ENCODE data around the gene DNAI2. TPM values are rescaled to one million over a fixed set of nuclear protein-coding genes. Genes with fewer than 3 reads are reported as not detected.
A peak's percentile ranks its signal among the peaks of the same experiment; 100 is the strongest.

DNAI2 gene
- total RNA-seq, 1 experiment from 2014 or later = not detected

- POLR2A ChIA-PET = no interaction called here
These were observed 8.7 kb downstream of the DNAI2 start for GRCh38 chr17:74282587-74283370.

GRCh38 chr17:74283371-74283673 lies 9.3 kb downstream of the DNAI2 start:
- intact Hi-C loops (cut with micrococcal nuclease; ENCODE audit: unreplicated experiment) = no loop called here
- Mint-ChIP-seq H3K9me3 (ENCODE audit: unreplicated experiment) (no peaks in the 10 kb centered on the region), H3K36me3 (ENCODE audit: insufficient read depth, unreplicated experiment) (no peaks in the 10 kb centered on the region), H3K4me3 (ENCODE audit: unreplicated experiment) (no peak overlapping the region), H3K27me3 (ENCODE audit: insufficient read depth, unreplicated experiment) (no peaks in the 10 kb centered on the region), H3K27ac (ENCODE audit: unreplicated experiment) (no peak overlapping the region), H3K4me1 (ENCODE audit: low read depth, unreplicated experiment) (no peaks in the 10 kb centered on the region)
- TF ChIP-seq CTCF (IDR thresholded peaks at IDR 0.05; ENCODE audit: insufficient read depth in 1 of 2, low read depth in 1 of 2, low read length in 1 of 2, severe bottlenecking in 1 of 2, unreplicated experiment in 1 of 2) = no peak
- Histone ChIP-seq H3K27me3 (replicated peaks; ENCODE audit: control insufficient read depth, insufficient read depth, low read length) (no peaks in the 10 kb centered on the region), H3K4me3 (ENCODE audit: low read depth, low read length) (no peak overlapping the region), H3K36me3 (ENCODE audit: control insufficient read depth, insufficient read depth, low read length) (no peaks in the 10 kb centered on the region), H3K9me3 (no peaks in the 10 kb centered on the region), H3K4me1 (no peaks in the 10 kb centered on the region)
- POLR2A ChIA-PET = no interaction called here
- CTCF ChIA-PET = interaction anchor here (0.6 kb wide), 1 partner anchor 84 kb away, joined by 3 read pairs; no protein-coding TSS in a partner anchor
- no peak for DNase-seq
- no TSS peak for BruUV-seq (replicated peaks)

More at GRCh38 chr17:74282587-74283370, 8.7 kb downstream of the DNAI2 start:
- Mint-ChIP-seq H3K27ac (ENCODE audit: unreplicated experiment) (no peak overlapping the region), H3K27me3 (ENCODE audit: insufficient read depth, unreplicated experiment) (no peaks in the 10 kb centered on the region), H3K36me3 (ENCODE audit: insufficient read depth, unreplicated experiment) (no peaks in the 10 kb centered on the region), H3K9me3 (ENCODE audit: unreplicated experiment) (no peaks in the 10 kb centered on the region), H3K4me3 (ENCODE audit: unreplicated experiment) (no peak overlapping the region), H3K4me1 (ENCODE audit: low read depth, unreplicated experiment) (no peaks in the 10 kb centered on the region)
- intact Hi-C loops (cut with micrococcal nuclease; ENCODE audit: unreplicated experiment) = no loop called here
- H3K27me3 ChIP-seq (replicated peaks; ENCODE audit: control insufficient read depth, insufficient read depth, low read length) = no peaks in the 10 kb centered on the region
- no peak overlapping the region for H3K4me3 ChIP-seq (ENCODE audit: low read depth, low read length)
- H3K36me3 ChIP-seq (ENCODE audit: control insufficient read depth, insufficient read depth, low read length) = no peaks in the 10 kb centered on the region
- CTCF ChIA-PET = interaction anchor here (0.6 kb wide), 1 partner anchor 83 kb away, joined by 3 read pairs; no protein-coding TSS in a partner anchor
- no peaks in the 10 kb centered on the region for H3K4me1 ChIP-seq
- no TSS peak for BruUV-seq (replicated peaks)
- TF ChIP-seq CTCF (IDR thresholded peaks at IDR 0.05; ENCODE audit: insufficient read depth in 1 of 2, low read depth in 1 of 2, low read length in 1 of 2, severe bottlenecking in 1 of 2, unreplicated experiment in 1 of 2) = no peak
- DNase-seq = peak in 1 of 2 experiments; percentile 49
- H3K9me3 ChIP-seq = no peaks in the 10 kb centered on the region

GRCh38 chr17:74287031-74287602 lies 13.1 kb downstream of the DNAI2 start:
- CTCF ChIA-PET = no interaction called here
- no peak overlapping the region for H3K4me3 ChIP-seq (ENCODE audit: low read depth, low read length)
- POLR2A ChIA-PET = no interaction called here
- Mint-ChIP-seq H3K4me1 (ENCODE audit: low read depth, unreplicated experiment) (no peaks in the 10 kb centered on the region), H3K4me3 (ENCODE audit: unreplicated experiment) (no peak overlapping the region), H3K27me3 (ENCODE audit: insufficient read depth, unreplicated experiment) (no peaks in the 10 kb centered on the region), H3K9me3 (ENCODE audit: unreplicated experiment) (no peaks in the 10 kb centered on the region), H3K27ac (ENCODE audit: unreplicated experiment) (no peak overlapping the region), H3K36me3 (ENCODE audit: insufficient read depth, unreplicated experiment) (no peaks in the 10 kb centered on the region)
- no peaks in the 10 kb centered on the region for H3K9me3 ChIP-seq
- intact Hi-C loops (cut with micrococcal nuclease; ENCODE audit: unreplicated experiment) = no loop called here
- H3K36me3 ChIP-seq (ENCODE audit: control insufficient read depth, insufficient read depth, low read length) = no peaks in the 10 kb centered on the region
- H3K4me1 ChIP-seq = no peaks in the 10 kb centered on the region
- H3K27me3 ChIP-seq (replicated peaks; ENCODE audit: control insufficient read depth, insufficient read depth, low read length) = no peaks in the 10 kb centered on the region
- no peak for TF ChIP-seq CTCF (IDR thresholded peaks at IDR 0.05; ENCODE audit: insufficient read depth in 1 of 2, low read depth in 1 of 2, low read length in 1 of 2, severe bottlenecking in 1 of 2, unreplicated experiment in 1 of 2)
- BruUV-seq (replicated peaks) = no TSS peak
- no peak for DNase-seq

Data from Caco-2 (cell line).